ENCODE measurements around the gene DHFR.
"Not testable (repeated sequence)": the region's sequence is repeated elsewhere in the genome, so short reads cannot be mapped to it uniquely, and the experiment has no call there.

Gene DHFR

GRCh38 chr5:80654391-80655230, at the start of gene DHFR, which contains the start of gene MSH3:
Gene DHFR (minus strand): TSS chr5:80654983. CDS start chr5:80654489, 494 bp downstream.
Gene MSH3 (plus strand): TSS chr5:80654652. CDS start chr5:80654728, 76 bp downstream.
- in situ Hi-C loops (cut with HindIII; ENCODE audit: low sequenced_read_pairs), result no loop called here

DNA sequence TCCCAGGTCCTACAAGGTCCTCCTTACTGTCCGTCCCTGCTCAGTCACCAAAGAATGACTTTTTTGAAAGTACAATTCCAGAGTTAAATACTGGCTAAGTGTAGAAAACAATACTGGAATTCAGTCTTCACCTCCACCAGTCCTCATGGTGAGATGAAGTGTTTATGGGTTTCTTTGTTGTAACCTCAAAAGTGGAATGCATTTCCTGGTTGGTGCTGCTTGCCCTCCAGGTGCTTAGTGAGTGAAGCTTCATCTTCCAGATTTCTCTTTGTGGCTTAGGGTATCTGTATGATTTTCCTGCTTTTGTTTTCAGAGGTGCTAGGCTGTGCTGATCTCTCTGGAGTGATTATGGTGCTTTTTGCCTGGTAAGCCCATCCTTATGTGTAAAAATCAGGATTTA, 49.4 kb upstream of the DHFR start:
- in situ Hi-C loops (cut with HindIII; ENCODE audit: low sequenced_read_pairs), result no loop called here

DNA sequence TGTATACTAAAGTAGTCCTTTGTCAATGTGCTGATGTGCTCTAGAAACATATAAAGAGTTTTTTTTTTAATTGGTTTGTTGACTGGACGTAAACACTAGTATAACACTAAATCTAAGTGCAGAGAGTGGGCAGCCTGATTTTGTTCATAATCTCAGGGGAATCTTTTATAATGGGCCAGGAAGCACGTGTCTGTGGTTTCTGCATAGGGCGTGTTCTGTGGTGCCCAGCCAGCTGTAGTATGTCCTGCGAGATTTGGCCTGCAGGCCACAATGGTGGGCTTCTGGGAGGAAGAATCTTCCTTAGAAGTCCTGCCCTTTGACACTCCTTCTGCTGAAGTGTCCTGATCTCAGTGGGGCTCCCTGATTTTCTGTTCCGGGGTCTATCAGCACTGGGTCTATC, 49.0 kb upstream of the DHFR start:
- in situ Hi-C loops (cut with HindIII; ENCODE audit: low sequenced_read_pairs), result no loop called here

DNA sequence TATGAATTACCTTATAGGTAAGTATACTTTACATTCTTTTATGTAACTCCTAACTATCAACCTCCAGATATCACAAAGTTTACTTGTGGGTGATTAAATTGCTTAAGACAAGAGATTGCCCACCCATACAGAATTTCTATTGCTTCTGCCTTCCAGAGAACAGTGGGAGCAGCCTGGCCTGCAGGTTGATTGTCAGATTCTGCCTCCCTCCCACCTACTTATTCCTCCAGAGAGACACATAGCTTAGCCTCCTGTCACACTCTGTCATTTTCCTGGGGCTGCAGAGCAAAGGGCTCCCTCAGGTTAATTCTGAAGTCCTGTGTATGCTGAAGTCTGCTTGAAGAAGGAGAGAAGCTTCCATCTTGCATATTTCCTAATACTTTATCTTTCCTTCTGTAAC, 48.5 kb upstream of the DHFR start:
- in situ Hi-C loops (cut with HindIII; ENCODE audit: low sequenced_read_pairs), result no loop called here

DNA sequence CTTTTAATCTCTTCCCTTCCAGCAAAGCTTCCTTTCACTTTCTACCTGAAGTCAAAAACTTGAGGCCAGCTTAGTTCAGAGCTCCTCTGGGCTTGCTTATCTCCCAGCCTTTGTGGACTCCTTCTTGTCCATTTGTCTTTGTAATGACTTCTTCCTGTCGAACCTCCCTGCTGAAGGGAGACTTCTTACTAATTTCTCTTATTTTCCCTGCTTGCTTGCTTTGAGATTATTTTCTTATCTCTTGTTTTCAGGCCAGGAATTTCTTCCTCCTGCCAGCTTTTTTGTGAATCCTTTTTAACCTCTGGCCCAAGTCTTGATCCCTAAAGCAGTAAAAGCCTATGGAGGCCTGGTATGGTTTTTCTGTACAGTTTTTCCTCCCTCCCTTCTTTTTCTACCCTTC, 46.8 kb upstream of the DHFR start:
- in situ Hi-C loops (cut with HindIII; ENCODE audit: low sequenced_read_pairs), result no loop called here

- in situ Hi-C loops (cut with HindIII; ENCODE audit: low sequenced_read_pairs), result no loop called here
Observed at GRCh38 chr5:80698369-80698768, 43.6 kb upstream of the DHFR start.

DNA sequence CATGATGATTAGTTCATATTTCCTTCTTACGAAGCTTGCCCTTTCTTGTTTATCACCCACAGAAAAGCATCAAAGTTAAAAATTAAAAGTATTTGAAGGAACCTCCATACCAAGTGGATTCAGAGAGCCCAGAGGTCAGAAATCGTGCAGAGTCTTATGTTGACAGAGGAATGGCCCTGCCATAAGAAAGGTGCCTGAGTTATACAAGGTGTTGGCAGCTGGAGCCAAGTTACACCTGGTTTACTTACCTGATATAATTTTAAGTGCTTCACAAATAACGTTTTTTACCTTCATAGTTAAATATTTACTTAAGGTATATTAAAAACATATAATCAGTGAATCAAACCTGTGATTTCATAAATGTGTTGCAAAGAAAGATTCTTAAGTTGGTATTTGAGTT, 42.3 kb upstream of the DHFR start:
- in situ Hi-C loops (cut with HindIII; ENCODE audit: low sequenced_read_pairs), result no loop called here

DNA sequence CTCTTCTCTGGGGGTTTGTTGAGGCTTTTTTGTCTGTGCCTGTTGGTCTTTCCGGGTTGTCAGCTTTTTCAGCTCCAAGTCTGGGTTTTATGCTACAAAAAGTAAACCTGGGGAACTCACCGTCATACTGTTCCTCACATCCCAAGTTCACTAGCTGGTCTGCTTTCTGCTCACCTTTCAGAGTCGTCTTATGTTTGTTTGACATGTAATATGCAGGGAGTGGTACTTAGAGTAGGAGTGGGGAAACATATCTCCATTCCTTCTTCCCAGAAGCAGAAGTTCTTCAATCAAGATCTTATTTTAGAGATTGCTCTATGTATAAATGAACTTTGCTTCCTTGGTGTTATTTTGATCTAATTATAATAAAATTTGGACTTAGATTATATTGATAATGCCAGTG, 41.7 kb upstream of the DHFR start:
- in situ Hi-C loops (cut with HindIII; ENCODE audit: low sequenced_read_pairs), result no loop called here

- in situ Hi-C loops (cut with HindIII; ENCODE audit: low sequenced_read_pairs), result no loop called here
Observed at GRCh38 chr5:80695666-80696065, 40.9 kb upstream of the DHFR start.

- in situ Hi-C loops (cut with HindIII; ENCODE audit: low sequenced_read_pairs), result no loop called here
Observed at GRCh38 chr5:80689627-80690026, 34.8 kb upstream of the DHFR start.

DNA sequence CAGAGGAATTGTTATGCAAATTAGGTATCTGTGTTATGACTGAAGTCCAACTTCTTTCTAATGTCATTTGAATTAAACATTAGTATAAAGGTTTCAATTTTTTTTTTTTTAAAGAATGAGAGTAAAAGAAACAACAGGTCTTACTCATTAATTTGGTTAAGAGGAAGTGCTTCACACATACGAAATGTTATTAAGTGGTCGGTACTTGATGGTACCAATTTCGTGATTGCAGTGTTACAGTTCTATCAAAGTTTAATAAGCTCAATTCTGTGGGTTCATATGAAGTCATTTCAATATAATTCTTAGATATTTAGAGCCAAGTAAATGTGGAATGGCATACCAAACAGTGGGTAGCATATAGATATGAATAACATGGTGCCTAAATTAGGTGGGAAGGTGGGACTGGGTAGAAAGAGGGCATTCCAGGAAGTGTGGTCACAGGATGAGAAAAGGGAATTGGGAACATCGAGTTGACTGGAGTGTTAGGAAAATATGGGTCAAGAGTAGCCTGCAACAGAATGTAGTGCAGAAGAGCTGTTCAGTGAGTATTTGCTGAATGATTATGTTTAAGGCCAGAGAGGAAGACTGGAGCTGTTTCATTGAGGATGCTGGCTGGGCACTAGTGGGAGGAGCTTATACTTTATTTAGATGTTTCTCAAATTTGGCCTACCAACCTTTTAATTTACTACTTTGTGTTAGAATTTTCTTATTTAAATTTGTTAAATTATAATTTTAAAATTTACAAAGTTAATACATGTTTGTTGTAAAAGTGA, 34.1 kb upstream of the DHFR start:
- in situ Hi-C loops (cut with HindIII; ENCODE audit: low sequenced_read_pairs), result no loop called here

GRCh38 chr5:80686757-80687156, 32.0 kb upstream of the DHFR start:
- in situ Hi-C loops (cut with HindIII; ENCODE audit: low sequenced_read_pairs), result no loop called here

GRCh38 chr5:80676706-80677105, 21.9 kb upstream of the DHFR start:
- in situ Hi-C loops (cut with HindIII; ENCODE audit: low sequenced_read_pairs), result no loop called here

- in situ Hi-C loops (cut with HindIII; ENCODE audit: low sequenced_read_pairs), result no loop called here
Observed at GRCh38 chr5:80672140-80672736, 17.5 kb upstream of the DHFR start.

GRCh38 chr5:80668016-80668969, 13.5 kb upstream of the DHFR start:
- in situ Hi-C loops (cut with HindIII; ENCODE audit: low sequenced_read_pairs), result no loop called here

- in situ Hi-C loops (cut with HindIII; ENCODE audit: low sequenced_read_pairs), result no loop called here
Observed at GRCh38 chr5:80667384-80667783, 12.6 kb upstream of the DHFR start.

DNA sequence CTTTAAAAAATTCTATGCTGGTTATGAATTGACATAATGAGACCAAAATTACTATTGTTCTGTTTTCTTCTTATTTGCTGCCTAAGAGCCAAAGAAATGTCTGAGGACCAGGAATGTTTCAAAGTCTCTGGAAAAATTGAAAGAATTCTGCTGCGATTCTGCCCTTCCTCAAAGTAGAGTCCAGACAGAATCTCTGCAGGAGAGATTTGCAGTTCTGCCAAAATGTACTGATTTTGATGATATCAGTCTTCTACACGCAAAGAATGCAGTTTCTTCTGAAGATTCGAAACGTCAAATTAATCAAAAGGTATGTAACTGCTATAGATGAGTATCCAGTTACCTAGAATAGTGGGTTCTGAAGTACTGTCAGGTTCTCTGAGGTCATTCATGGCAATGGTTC, 10.3 kb upstream of the DHFR start:
- in situ Hi-C loops (cut with HindIII; ENCODE audit: low sequenced_read_pairs), result no loop called here

DNA sequence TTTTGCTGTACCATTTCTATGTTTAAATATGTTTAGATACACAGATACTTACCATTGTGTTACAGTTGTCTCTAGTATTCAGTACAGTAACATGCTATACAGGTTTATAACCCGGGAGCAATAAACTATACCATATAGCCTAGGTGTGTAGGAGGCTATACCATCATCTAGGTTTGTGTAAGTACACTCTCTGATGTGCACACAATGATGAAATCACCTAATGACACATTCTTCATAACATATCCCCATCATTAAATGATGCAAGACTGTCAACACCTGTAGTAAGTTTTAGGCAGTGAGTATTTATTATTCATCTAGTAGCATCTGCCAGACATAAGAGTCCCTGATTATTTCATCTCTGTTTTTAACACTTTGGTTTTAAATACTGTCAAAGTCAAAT, 7.3 kb upstream of the DHFR start:
- in situ Hi-C loops (cut with HindIII; ENCODE audit: low sequenced_read_pairs), result no loop called here

GRCh38 chr5:80660661-80661060, 5.9 kb upstream of the DHFR start:
- in situ Hi-C loops (cut with HindIII; ENCODE audit: low sequenced_read_pairs), result not testable (repeated sequence)

GRCh38 chr5:80659106-80659505, 4.3 kb upstream of the DHFR start:
- in situ Hi-C loops (cut with HindIII; ENCODE audit: low sequenced_read_pairs), result no loop called here

- in situ Hi-C loops (cut with HindIII; ENCODE audit: low sequenced_read_pairs), result no loop called here
Observed at GRCh38 chr5:80656425-80656824, 1.6 kb upstream of the DHFR start.

Measured in endothelial cell of hepatic sinusoid (primary cell).